ENCODE measurements around the gene KANTR. TPM values are rescaled to one million over a fixed set of nuclear protein-coding genes. Genes with fewer than 3 reads are reported as not detected.
A peak's percentile ranks its signal among the peaks of the same experiment; 100 is the strongest.

Gene KANTR, protein sequence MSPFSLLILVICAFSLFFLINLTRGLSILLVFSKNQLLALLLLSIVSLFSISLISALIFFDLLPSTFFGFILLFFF
- polyA plus RNA-seq (35.4 and 37.5 TPM in 2 replicates), polyA minus RNA-seq (46.0 and 53.7 TPM in 2 replicates)

DNA sequence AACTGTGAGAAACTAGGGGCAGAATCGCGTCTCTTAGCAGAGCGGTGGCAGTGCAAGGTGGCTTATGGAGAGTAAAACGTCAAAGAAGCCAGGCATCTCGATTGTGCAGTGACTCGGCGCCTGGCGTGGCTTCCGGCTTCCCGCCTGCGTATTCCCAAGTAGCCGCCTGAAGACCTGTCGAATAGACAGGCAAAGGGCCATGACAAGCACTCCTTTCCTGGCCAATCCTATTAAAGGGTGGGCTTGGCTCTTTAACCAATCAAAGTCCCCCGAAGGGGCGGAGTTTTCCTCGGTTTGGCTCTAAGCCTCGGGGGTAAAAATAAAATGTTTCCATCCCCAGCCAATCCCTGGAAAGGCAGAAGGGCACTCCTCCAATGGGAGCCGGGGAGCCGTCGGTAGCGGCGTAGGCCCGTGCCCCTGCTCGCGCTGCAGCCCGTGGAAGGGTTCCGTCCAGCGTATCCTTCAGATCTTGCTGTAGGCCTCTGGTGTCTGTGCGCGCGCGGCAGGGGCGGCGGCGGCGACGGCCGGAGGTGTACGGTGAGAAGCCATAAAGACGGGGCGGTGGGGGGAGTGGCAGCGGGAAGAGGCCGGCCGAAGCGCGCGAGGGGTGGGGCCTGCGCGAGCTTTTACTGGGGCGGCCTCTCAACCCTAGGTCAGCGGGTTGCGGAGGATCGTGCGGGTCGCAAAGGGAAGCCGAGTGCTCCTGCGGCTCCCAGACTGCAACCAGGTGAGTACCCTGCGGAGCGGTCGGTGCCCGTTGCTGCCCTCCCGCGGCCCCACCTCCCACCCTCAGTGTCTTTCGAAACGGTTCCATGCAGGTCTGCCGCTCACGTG, at the start of gene KANTR:
Gene KANTR, plus strand, starts transcription at position 395 of the 834 bp plus-strand sequence. CDS start 30,131 bp downstream, outside the sequence.
- H3K27ac ChIP-seq (ENCODE audit: low read length), result peak within 1 kb of the TSS; percentile 84
- H3K9ac ChIP-seq (ENCODE audit: low read length), result peak within 1 kb of the TSS; percentile 80
- H3K4me2 ChIP-seq (ENCODE audit: low read length), result peak within 1 kb of the TSS; percentile 76
- H3F3A ChIP-seq (ENCODE audit: insufficient read depth, low read length, poor library complexity, severe bottlenecking), result no peaks in the 10 kb centered on the region
- H3K27me3 ChIP-seq (ENCODE audit: insufficient read depth, low read depth, low read length), result no peaks in the 10 kb centered on the region
- TF ChIP-seq, protein P1, sequence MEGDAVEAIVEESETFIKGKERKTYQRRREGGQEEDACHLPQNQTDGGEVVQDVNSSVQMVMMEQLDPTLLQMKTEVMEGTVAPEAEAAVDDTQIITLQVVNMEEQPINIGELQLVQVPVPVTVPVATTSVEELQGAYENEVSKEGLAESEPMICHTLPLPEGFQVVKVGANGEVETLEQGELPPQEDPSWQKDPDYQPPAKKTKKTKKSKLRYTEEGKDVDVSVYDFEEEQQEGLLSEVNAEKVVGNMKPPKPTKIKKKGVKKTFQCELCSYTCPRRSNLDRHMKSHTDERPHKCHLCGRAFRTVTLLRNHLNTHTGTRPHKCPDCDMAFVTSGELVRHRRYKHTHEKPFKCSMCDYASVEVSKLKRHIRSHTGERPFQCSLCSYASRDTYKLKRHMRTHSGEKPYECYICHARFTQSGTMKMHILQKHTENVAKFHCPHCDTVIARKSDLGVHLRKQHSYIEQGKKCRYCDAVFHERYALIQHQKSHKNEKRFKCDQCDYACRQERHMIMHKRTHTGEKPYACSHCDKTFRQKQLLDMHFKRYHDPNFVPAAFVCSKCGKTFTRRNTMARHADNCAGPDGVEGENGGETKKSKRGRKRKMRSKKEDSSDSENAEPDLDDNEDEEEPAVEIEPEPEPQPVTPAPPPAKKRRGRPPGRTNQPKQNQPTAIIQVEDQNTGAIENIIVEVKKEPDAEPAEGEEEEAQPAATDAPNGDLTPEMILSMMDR (IDR thresholded peaks at IDR 0.05; ENCODE audit: poor library complexity, severe bottlenecking), result peak; percentile 32
- TF ChIP-seq POLR2AphosphoS5 (IDR thresholded peaks at IDR 0.05) (peak; percentile 74), MXI1 (conservative IDR thresholded peaks at IDR 0.05; ENCODE audit: poor library complexity, severe bottlenecking) (peak; percentile 81), SMC3 (conservative IDR thresholded peaks at IDR 0.05; ENCODE audit: poor library complexity) (no peak), EZH2 (IDR thresholded peaks at IDR 0.05; ENCODE audit: borderline replicate concordance, insufficient read depth, low read length, poor library complexity, severe bottlenecking) (no peak), RAD21 (conservative IDR thresholded peaks at IDR 0.05) (no peak), TAF1 (IDR thresholded peaks at IDR 0.05; ENCODE audit: low read depth) (no peak), EP300 (conservative IDR thresholded peaks at IDR 0.05; ENCODE audit: poor library complexity, severe bottlenecking) (no peak)
- TF ChIP-seq, protein P2, sequence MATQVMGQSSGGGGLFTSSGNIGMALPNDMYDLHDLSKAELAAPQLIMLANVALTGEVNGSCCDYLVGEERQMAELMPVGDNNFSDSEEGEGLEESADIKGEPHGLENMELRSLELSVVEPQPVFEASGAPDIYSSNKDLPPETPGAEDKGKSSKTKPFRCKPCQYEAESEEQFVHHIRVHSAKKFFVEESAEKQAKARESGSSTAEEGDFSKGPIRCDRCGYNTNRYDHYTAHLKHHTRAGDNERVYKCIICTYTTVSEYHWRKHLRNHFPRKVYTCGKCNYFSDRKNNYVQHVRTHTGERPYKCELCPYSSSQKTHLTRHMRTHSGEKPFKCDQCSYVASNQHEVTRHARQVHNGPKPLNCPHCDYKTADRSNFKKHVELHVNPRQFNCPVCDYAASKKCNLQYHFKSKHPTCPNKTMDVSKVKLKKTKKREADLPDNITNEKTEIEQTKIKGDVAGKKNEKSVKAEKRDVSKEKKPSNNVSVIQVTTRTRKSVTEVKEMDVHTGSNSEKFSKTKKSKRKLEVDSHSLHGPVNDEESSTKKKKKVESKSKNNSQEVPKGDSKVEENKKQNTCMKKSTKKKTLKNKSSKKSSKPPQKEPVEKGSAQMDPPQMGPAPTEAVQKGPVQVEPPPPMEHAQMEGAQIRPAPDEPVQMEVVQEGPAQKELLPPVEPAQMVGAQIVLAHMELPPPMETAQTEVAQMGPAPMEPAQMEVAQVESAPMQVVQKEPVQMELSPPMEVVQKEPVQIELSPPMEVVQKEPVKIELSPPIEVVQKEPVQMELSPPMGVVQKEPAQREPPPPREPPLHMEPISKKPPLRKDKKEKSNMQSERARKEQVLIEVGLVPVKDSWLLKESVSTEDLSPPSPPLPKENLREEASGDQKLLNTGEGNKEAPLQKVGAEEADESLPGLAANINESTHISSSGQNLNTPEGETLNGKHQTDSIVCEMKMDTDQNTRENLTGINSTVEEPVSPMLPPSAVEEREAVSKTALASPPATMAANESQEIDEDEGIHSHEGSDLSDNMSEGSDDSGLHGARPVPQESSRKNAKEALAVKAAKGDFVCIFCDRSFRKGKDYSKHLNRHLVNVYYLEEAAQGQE (IDR thresholded peaks at IDR 0.05; ENCODE audit: borderline replicate concordance), result no peak
- H4K20me1 ChIP-seq (ENCODE audit: insufficient read depth), result no peaks in the 10 kb centered on the region
- H3K4me3 ChIP-seq (ENCODE audit: low read length), result peak within 1 kb of the TSS; percentile 80
- H3K79me2 ChIP-seq (replicated peaks; ENCODE audit: insufficient read depth, low read length), result peaks cover 8% of the 10 kb centered on the region
- no peaks in the 10 kb centered on the region for H3K9me3 ChIP-seq (ENCODE audit: low read length)
- no peaks in the 10 kb centered on the region for H3K9me2 ChIP-seq (ENCODE audit: insufficient read depth, low read length)
- H2AFZ ChIP-seq (ENCODE audit: low read depth, low read length), result peak within 1 kb of the TSS; percentile 51
- no peaks in the 10 kb centered on the region for H3K36me3 ChIP-seq (ENCODE audit: insufficient read depth, low read length)

DNA sequence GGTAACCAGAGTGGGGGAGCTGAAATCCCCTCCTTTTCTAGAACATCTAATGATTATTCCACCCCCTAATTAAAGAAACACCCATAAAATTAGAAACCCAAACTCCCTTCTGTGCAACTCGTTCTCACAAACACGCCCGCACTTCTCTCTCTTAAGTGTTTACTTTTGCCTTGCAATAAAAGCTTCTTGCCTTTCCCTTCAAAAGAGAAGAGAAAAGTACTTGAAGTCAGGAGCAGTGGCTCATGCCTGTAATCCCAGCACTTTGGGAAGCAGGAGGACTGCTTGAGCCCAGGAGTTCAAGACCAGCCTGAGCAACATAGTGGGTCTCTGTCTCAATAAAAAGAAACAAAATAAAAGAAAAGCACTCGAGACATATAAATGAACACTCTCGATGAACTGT, 48.9 kb upstream of the KANTR start:
- Histone ChIP-seq H2AFZ (ENCODE audit: low read depth, low read length) (no peak overlapping the region), H3K36me3 (ENCODE audit: insufficient read depth, low read length) (no peaks in the 10 kb centered on the region), H4K20me1 (ENCODE audit: insufficient read depth) (no peaks in the 10 kb centered on the region), H3K27ac (ENCODE audit: low read length) (no peak overlapping the region), H3K4me3 (ENCODE audit: low read length) (no peak overlapping the region), H3K9me3 (ENCODE audit: low read length) (no peaks in the 10 kb centered on the region), H3K9ac (ENCODE audit: low read length) (no peak overlapping the region), H3K4me2 (ENCODE audit: low read length) (no peak overlapping the region), H3K27me3 (ENCODE audit: insufficient read depth, low read depth, low read length) (no peaks in the 10 kb centered on the region), H3K79me2 (replicated peaks; ENCODE audit: insufficient read depth, low read length) (peaks cover 10% of the 10 kb centered on the region), H3F3A (ENCODE audit: insufficient read depth, low read length, poor library complexity, severe bottlenecking) (no peaks in the 10 kb centered on the region), H3K9me2 (ENCODE audit: insufficient read depth, low read length) (no peaks in the 10 kb centered on the region)
- no peak for TF ChIP-seq EP300 (conservative IDR thresholded peaks at IDR 0.05; ENCODE audit: poor library complexity, severe bottlenecking)
- no peak for TF ChIP-seq POLR2AphosphoS5 (IDR thresholded peaks at IDR 0.05)
- no peak for TF ChIP-seq MXI1 (conservative IDR thresholded peaks at IDR 0.05; ENCODE audit: poor library complexity, severe bottlenecking)
- TF ChIP-seq, protein P2 (IDR thresholded peaks at IDR 0.05; ENCODE audit: borderline replicate concordance), result no peak
- TF ChIP-seq SMC3 (conservative IDR thresholded peaks at IDR 0.05; ENCODE audit: poor library complexity), result no peak
- TF ChIP-seq, protein P1 (IDR thresholded peaks at IDR 0.05; ENCODE audit: poor library complexity, severe bottlenecking), result no peak
- no peak for TF ChIP-seq RAD21 (conservative IDR thresholded peaks at IDR 0.05)
- TF ChIP-seq EZH2 (IDR thresholded peaks at IDR 0.05; ENCODE audit: borderline replicate concordance, insufficient read depth, low read length, poor library complexity, severe bottlenecking), result no peak
- no peak for TF ChIP-seq TAF1 (IDR thresholded peaks at IDR 0.05; ENCODE audit: low read depth)
